Right lobe of liver (tissue), 6 donors: ENCODE measurements around the gene RGMB. TPM values are rescaled to one million over a fixed set of nuclear protein-coding genes. Genes with fewer than 3 reads are reported as not detected.
"Not testable (repeated sequence)": the region's sequence is repeated elsewhere in the genome, so short reads cannot be mapped to it uniquely, and the experiment has no call there.

ENCODE experiments used
- ATAC-seq, 4 donors: fragments of 200-7000 bp; cut with Tn5 transposase; one replicate each; pipeline ENCODE4 v1.9.1; 2020; ENCODE audit warnings: mild to moderate bottlenecking in 4 of 4, moderate library complexity in 4 of 4
- DNase-seq, 3 donors: peaks; one replicate each; pipeline ENCODE4 v3.0.0-alpha.2; 2020
- H3K27ac ChIP-seq, 3 donors: fragments of 200-600 bp; one replicate each; pipeline ENCODE4 v1.8.0; 2022
- H3K27me3 ChIP-seq, 2 donors: fragments of 200-600 bp; one replicate each; pipeline ENCODE4 v1.8.0; 2022
- H3K36me3 ChIP-seq, 4 donors: fragments of 200-600 bp; sonication (generic) in 1 of 4; one replicate each; pipeline versions ENCODE4 v1.5.1 to v1.8.0; 2017 to 2022; ENCODE audit warnings: control low read depth in 1 of 4
- H3K4me1 ChIP-seq, 4 donors: fragments of 200-600 bp; sonication (generic) in 1 of 4; one replicate each; pipeline versions ENCODE4 v1.5.1 to v1.8.0; 2017 to 2022; ENCODE audit warnings: control low read depth in 1 of 4
- H3K4me3 ChIP-seq, 3 donors: fragments of 200-600 bp; one replicate each; pipeline ENCODE4 v1.8.0; 2022
- H3K9me3 ChIP-seq, 4 donors: fragments of 200-600 bp; sonication (generic) in 1 of 4; one replicate each; pipeline versions ENCODE4 v1.5.1 to v1.8.0; 2017 to 2022; ENCODE audit warnings: control low read depth in 1 of 4
- CTCF ChIP-seq, 4 donors: fragments of 200-600 bp in 3 of 4; fragments of 450-650 bp in 1 of 4; IDR thresholded peaks; one replicate each; pipeline versions ENCODE4 v1.5.1 to v1.8.0; 2016 to 2022; ENCODE audit warnings: antibody characterized with exemption in 4 of 4, mild to moderate bottlenecking in 2 of 4
- POLR2A ChIP-seq: fragments of 450-650 bp; IDR thresholded peaks from one replicate; pipeline ENCODE4 v1.6.1; 2017; ENCODE audit warnings: antibody characterized with exemption, mild to moderate bottlenecking
- whole genome bisulfite sequencing: methylation state at CpG from one replicate; pipeline ENCODE4 v1.1.6; 2018; ENCODE audit warnings: low coverage, low lambda C conversion rate; ENCODE audit not compliant: insufficient coverage; ENCODE audit errors: missing lambda C conversion rate; 5-methylcytosine and 5-hydroxymethylcytosine counted together
- intact Hi-C, 2 donors: fragments of 100-400 bp; cut with DNase I; formaldehyde crosslinking; loops; one replicate each; pipeline versions ENCODE4 v1.11.2 to v1.14.1; 2022
- total RNA-seq, 6 experiments: library from RNA; depleted of rRNA in 2 of 6; stranded (reverse); fragments of >200 nt in 2 of 6; fragmentation: NEBNext Ultra II Directional in 3 of 6; extraction: Animal tissue kit (Norgen Biotek cat#: 25700) in 3 of 6; gene quantifications; one replicate each; pipeline versions ENCODE4 v1.1.0 to v1.2.4, GENCODE V29; 2016 to 2023
- donor health status: DM: no; HTN: yes; CAD: no.
- donor health status: DM: no; HTN: no; CAD: no.
- donor health status: DM: no; HTN: no; CAD: no.
- donor health status: DM: no; HTN: yes; CAD: no.
- donor health status: DM: no; HTN: yes; CAD: no.

Gene RGMB
- total RNA-seq, 6 experiments from 2014 or later = 4.5 to 10.5 (median 5.1) TPM

GRCh38 chr5:98735806-98736507 is 37.5 kb upstream of the RGMB start:
- Histone ChIP-seq H3K4me1 (no peaks in the 10 kb centered on the region), H3K4me3 (no peak overlapping the region), H3K27me3 (no peaks in the 10 kb centered on the region), H3K9me3 (no peaks in the 10 kb centered on the region), H3K27ac (no peak overlapping the region), H3K36me3 (no peaks in the 10 kb centered on the region)
- TF ChIP-seq POLR2A (no peak), CTCF (IDR thresholded peaks at IDR 0.05) (no peak)
- intact Hi-C loops = no loop called here
- WGBS = 67% methylated on average over 1 of the region's 1 CpG
- DNase-seq = no peak
- ATAC-seq = no peak

- no peak for DNase-seq
- no peaks in the 10 kb centered on the region for H3K36me3 ChIP-seq
- ATAC-seq = no peak
- TF ChIP-seq POLR2A (no peak), CTCF (IDR thresholded peaks at IDR 0.05) (no peak)
- intact Hi-C loops = no loop called here
- H3K27ac ChIP-seq = no peak overlapping the region
- no peaks in the 10 kb centered on the region for H3K4me1 ChIP-seq
- no peaks in the 10 kb centered on the region for H3K27me3 ChIP-seq
- no peaks in the 10 kb centered on the region for H3K9me3 ChIP-seq
- H3K4me3 ChIP-seq = no peak overlapping the region
These were observed 36.7 kb upstream of the RGMB start for GRCh38 chr5:98736753-98737152.

- H3K27ac ChIP-seq, ATAC-seq, intact Hi-C loops, H3K27me3 ChIP-seq, H3K4me3 ChIP-seq, H3K9me3 ChIP-seq, H3K4me1 ChIP-seq, DNase-seq, H3K36me3 ChIP-seq: not testable (repeated sequence)
- 85% methylated on average over 4 of the region's 9 CpGs for WGBS
These were observed 36.0 kb upstream of the RGMB start for GRCh38 chr5:98737441-98737840.

GRCh38 chr5:98738481-98739149 is 34.8 kb upstream of the RGMB start:
- H3K4me1 ChIP-seq, H3K4me3 ChIP-seq, H3K36me3 ChIP-seq, H3K27me3 ChIP-seq, intact Hi-C loops, ATAC-seq, DNase-seq, H3K9me3 ChIP-seq, H3K27ac ChIP-seq: not testable (repeated sequence)
- 80% methylated on average over 4 of the region's 4 CpGs for WGBS

- intact Hi-C loops = no loop called here
These were observed 31.5 kb upstream of the RGMB start for GRCh38 chr5:98741926-98742325.

More at GRCh38 chr5:98741926-98742325, 31.5 kb upstream of the RGMB start:
- ATAC-seq (no peak), DNase-seq (no peak)
- Histone ChIP-seq H3K9me3 (no peaks in the 10 kb centered on the region), H3K4me1 (no peaks in the 10 kb centered on the region), H3K27me3 (no peaks in the 10 kb centered on the region), H3K27ac (no peak overlapping the region), H3K4me3 (no peak overlapping the region), H3K36me3 (no peaks in the 10 kb centered on the region)
- no peak for TF ChIP-seq CTCF (IDR thresholded peaks at IDR 0.05)
- TF ChIP-seq POLR2A = no peak
- WGBS = 18% methylated on average over 1 of the region's 1 CpG
